Measurements from ENCODE around the gene BOD1. TPM values are rescaled to one million over a fixed set of nuclear protein-coding genes. Genes with fewer than 3 reads are reported as not detected.

BOD1 gene
- total RNA-seq, 2 donors from 2014 or later, result 79.3 to 92.9 TPM

DNA sequence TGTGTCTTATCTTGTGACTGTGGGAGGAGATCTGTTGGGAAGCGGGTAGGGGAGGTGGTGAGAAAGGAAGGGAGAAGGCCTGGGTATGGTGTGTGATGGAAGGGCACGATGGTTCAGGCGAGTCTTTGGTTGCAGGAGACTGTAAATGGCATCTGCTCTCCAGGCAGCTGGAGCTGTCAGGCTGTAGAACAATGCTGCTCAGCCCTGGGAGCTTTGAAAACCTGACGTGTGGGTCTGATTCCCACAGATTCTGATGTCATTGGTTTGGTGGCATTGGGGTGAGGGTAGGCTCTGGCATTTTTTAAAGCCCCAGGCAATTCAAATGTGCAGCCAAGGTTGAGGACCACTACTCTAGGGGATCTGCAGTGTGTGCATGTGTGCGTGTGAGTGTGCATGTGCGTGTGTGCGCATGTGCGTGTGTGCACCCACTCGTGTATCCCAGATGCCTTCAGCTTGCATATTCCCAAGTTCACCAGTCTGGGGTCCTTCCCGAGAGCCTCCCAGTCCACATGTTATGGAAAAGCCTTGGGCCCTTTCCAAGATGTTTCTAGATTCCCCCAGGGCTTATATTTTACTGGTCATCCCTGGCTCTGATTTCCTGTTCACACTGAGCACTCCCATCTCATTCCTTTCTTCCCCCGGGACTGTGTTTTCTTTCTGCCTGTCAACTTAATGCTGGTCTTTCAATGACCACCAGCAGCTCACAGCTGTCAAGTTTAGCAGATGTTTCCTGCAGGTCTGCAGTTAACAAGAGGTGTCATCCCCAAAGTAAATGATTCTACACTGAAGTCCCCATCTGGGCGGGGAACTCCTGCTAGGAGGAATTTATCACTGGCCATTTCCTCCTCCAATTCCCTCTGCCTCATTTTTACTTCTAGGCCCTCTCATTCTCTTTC lies 34.0 kb downstream of the BOD1 start:
- no peaks in the 10 kb centered on the region for H3K4me1 ChIP-seq (ENCODE audit: control insufficient read depth, insufficient read depth, low read length)
- H3K36me3 ChIP-seq (ENCODE audit: control insufficient read depth, insufficient read depth, low read length), result no peaks in the 10 kb centered on the region
- Mint-ChIP-seq H3K27me3 (ENCODE audit: insufficient read depth) (peaks cover 9% of the 10 kb centered on the region), H3K27ac (no peak overlapping the region), H3K36me3 (ENCODE audit: low read depth) (peaks cover 3% of the 10 kb centered on the region), H3K9me3 (peaks cover 47% of the 10 kb centered on the region), H3K4me3 (no peak overlapping the region), H3K4me1 (peaks cover 2% of the 10 kb centered on the region)
- TF ChIP-seq, protein P1, sequence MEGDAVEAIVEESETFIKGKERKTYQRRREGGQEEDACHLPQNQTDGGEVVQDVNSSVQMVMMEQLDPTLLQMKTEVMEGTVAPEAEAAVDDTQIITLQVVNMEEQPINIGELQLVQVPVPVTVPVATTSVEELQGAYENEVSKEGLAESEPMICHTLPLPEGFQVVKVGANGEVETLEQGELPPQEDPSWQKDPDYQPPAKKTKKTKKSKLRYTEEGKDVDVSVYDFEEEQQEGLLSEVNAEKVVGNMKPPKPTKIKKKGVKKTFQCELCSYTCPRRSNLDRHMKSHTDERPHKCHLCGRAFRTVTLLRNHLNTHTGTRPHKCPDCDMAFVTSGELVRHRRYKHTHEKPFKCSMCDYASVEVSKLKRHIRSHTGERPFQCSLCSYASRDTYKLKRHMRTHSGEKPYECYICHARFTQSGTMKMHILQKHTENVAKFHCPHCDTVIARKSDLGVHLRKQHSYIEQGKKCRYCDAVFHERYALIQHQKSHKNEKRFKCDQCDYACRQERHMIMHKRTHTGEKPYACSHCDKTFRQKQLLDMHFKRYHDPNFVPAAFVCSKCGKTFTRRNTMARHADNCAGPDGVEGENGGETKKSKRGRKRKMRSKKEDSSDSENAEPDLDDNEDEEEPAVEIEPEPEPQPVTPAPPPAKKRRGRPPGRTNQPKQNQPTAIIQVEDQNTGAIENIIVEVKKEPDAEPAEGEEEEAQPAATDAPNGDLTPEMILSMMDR (conservative IDR thresholded peaks at IDR 0.05), result no peak
- no peak overlapping the region for H3K9ac ChIP-seq (ENCODE audit: extremely low read depth, low read length, poor library complexity, severe bottlenecking)
- H3K4me3 ChIP-seq (ENCODE audit: low read length), result no peak overlapping the region
- DNase-seq, result no peak
- H3K27ac ChIP-seq (ENCODE audit: low read depth, low read length), result peak overlapping the region; percentile 40
- H3K27me3 ChIP-seq (ENCODE audit: control insufficient read depth, insufficient read depth, low read length, poor library complexity, severe bottlenecking), result no peaks in the 10 kb centered on the region
- peaks cover 26% of the 10 kb centered on the region for H3K9me3 ChIP-seq (ENCODE audit: control insufficient read depth, low read length)
- 59 to 84% methylated on average over 5 to 12 of the region's 12 CpGs for WGBS, 2 experiments (ENCODE audit: insufficient coverage in 1 of 2, insufficient read length in 1 of 2)

DNA sequence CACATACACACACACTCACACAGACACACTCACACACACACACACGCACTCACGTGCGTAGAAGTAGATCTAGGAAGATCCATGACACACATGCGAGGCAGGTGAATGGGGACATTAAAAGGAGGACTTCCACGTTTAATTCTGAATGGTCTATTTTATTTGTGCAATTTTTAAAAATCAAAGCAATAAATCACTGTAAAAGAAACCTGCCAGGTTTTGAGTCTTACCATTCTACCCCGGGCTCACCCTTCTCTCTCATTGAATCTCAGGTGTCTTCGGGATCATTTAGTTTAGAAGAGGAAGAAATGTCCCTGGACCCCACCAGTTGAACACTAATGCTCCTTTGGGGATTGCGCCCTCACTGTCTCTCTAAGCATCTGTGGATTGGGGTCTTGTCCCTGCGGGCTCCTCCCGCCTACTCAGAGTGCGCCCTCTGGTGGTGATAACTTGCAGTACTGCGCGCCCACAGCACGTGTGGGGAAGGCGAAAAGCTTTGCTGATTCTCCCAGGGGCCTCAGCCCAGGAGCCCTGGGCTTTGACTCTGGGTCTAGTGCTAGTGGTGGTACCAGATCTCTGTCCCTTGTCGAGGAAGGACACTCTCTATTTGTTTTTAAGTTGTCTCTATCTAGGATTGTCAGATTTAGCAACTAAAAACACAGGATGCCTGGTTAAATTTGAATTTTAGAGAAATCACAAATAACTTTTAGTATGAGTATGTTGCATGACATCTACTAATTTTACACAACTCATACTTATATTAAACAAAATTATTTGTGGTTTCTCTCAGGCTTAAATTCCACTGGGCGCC lies 34.8 kb downstream of the BOD1 start:
- TF ChIP-seq, protein P1 (conservative IDR thresholded peaks at IDR 0.05), result peak; percentile 98
- Histone ChIP-seq H3K4me1 (ENCODE audit: control insufficient read depth, insufficient read depth, low read length) (no peaks in the 10 kb centered on the region), H3K36me3 (ENCODE audit: control insufficient read depth, insufficient read depth, low read length) (no peaks in the 10 kb centered on the region), H3K4me3 (ENCODE audit: low read length) (no peak overlapping the region), H3K9me3 (ENCODE audit: control insufficient read depth, low read length) (peaks cover 19% of the 10 kb centered on the region), H3K27me3 (ENCODE audit: control insufficient read depth, insufficient read depth, low read length, poor library complexity, severe bottlenecking) (no peaks in the 10 kb centered on the region), H3K9ac (ENCODE audit: extremely low read depth, low read length, poor library complexity, severe bottlenecking) (no peak overlapping the region), H3K27ac (ENCODE audit: low read depth, low read length) (peak overlapping the region; percentile 30)
- Mint-ChIP-seq H3K9me3 (peaks cover 42% of the 10 kb centered on the region), H3K4me3 (no peak overlapping the region), H3K27me3 (ENCODE audit: insufficient read depth) (peaks cover 9% of the 10 kb centered on the region), H3K27ac (no peak overlapping the region), H3K4me1 (peaks cover 2% of the 10 kb centered on the region), H3K36me3 (ENCODE audit: low read depth) (peaks cover 3% of the 10 kb centered on the region)
- peak; percentile 94 for DNase-seq
- WGBS, 2 experiments (ENCODE audit: insufficient coverage in 1 of 2, insufficient read length in 1 of 2), result 64 to 77% methylated on average over 5 to 17 of the region's 17 CpGs

DNA sequence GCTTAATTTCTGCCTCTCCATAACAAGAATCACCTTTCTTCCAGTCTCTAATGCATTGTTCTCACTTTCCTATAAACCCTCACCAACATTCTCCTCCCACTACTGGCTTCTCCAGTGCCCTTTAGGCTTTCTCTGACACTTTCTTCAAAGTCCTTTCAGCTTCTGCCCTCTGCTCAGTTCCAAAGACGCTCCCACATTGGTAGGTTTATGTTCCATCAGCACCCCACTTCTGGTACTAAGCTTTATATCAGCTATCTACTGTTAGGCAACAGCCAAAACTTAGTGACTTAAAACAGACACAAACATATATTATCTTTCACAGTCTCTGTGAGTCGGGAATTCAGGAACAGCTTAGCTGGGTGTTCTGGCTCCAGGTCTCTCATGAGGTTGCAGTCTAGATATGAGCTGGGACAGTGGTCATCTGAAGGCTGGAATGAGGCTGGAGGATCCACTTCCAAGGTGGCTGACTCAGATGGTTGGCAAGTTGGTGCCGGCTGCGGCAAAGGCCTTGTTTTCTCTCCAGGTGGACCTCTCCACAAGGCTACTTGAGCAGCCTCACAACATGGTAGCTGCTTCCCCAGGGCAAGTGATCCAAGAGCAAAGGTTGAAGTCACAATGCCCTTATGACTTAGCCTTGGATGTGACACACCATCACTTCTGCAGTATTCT lies 37.4 kb downstream of the BOD1 start:
- Histone ChIP-seq H3K36me3 (ENCODE audit: control insufficient read depth, insufficient read depth, low read length) (no peaks in the 10 kb centered on the region), H3K9ac (ENCODE audit: extremely low read depth, low read length, poor library complexity, severe bottlenecking) (no peak overlapping the region), H3K27me3 (ENCODE audit: control insufficient read depth, insufficient read depth, low read length, poor library complexity, severe bottlenecking) (no peaks in the 10 kb centered on the region), H3K27ac (ENCODE audit: low read depth, low read length) (no peak overlapping the region), H3K9me3 (ENCODE audit: control insufficient read depth, low read length) (peaks cover 9% of the 10 kb centered on the region), H3K4me3 (ENCODE audit: low read length) (no peak overlapping the region), H3K4me1 (ENCODE audit: control insufficient read depth, insufficient read depth, low read length) (no peaks in the 10 kb centered on the region)
- 71 to 81% methylated on average over 4 of the region's 4 CpGs for WGBS, 2 experiments (ENCODE audit: insufficient coverage in 1 of 2, insufficient read length in 1 of 2)
- peak; percentile 12 for DNase-seq
- peaks cover 2% of the 10 kb centered on the region for H3K4me1 Mint-ChIP-seq
- no peak overlapping the region for H3K4me3 Mint-ChIP-seq
- TF ChIP-seq, protein P1 (conservative IDR thresholded peaks at IDR 0.05), result no peak
- no peaks in the 10 kb centered on the region for H3K36me3 Mint-ChIP-seq (ENCODE audit: low read depth)
- H3K27me3 Mint-ChIP-seq (ENCODE audit: insufficient read depth), result peaks cover 4% of the 10 kb centered on the region
- H3K27ac Mint-ChIP-seq, result no peak overlapping the region
- peaks cover 17% of the 10 kb centered on the region for H3K9me3 Mint-ChIP-seq

Data from endodermal cell (in vitro differentiated cells).